GM12801 (cell line): ENCODE results near the gene TSPAN10.

Experiments
- CTCF ChIP-seq: IDR thresholded peaks from one replicate; pipeline ENCODE4 v1.5.1; 2011; ENCODE audit warnings: control low read depth; ENCODE audit not compliant: insufficient read length; ENCODE audit errors: extremely low read depth

TSPAN10 gene

GRCh38 chr17:81648013-81648706 is 11.2 kb downstream of the TSPAN10 start:
- TF ChIP-seq CTCF = no peak

GRCh38 chr17:81648707-81649085 is 11.7 kb downstream of the TSPAN10 start:
- TF ChIP-seq CTCF = no peak

- TF ChIP-seq CTCF = no peak
These were observed 14.0 kb downstream of the TSPAN10 start for GRCh38 chr17:81650951-81651350.

GRCh38 chr17:81651692-81652091 is 14.7 kb downstream of the TSPAN10 start:
- TF ChIP-seq CTCF = no peak

GRCh38 chr17:81652906-81653771 is 16.1 kb downstream of the TSPAN10 start:
- TF ChIP-seq CTCF = no peak

- no peak for TF ChIP-seq CTCF
These were observed 18.6 kb downstream of the TSPAN10 start for GRCh38 chr17:81655378-81656117.

- no peak for TF ChIP-seq CTCF
These were observed 19.2 kb downstream of the TSPAN10 start, which contains the start of gene PDE6G for GRCh38 chr17:81656118-81656743. PDE6G (minus strand) TSS chr17:81656542; CDS start chr17:81653305, 3,237 bp downstream.
